Measurements from ENCODE around the gene ARHGDIB. TPM values are rescaled to one million over a fixed set of nuclear protein-coding genes. Genes with fewer than 3 reads are reported as not detected.

Gene ARHGDIB
- total RNA-seq, 1 experiment from 2014 or later, result 23.5 TPM

- H3K4me1 Mint-ChIP-seq (ENCODE audit: low read depth, unreplicated experiment), result peaks cover 11% of the 10 kb centered on the region
- H3K27ac Mint-ChIP-seq (ENCODE audit: unreplicated experiment), result peak overlapping the region; percentile 60
- CTCF ChIA-PET, result no interaction called here
- peak overlapping the region; percentile 66 for H3K4me3 Mint-ChIP-seq (ENCODE audit: low read depth, unreplicated experiment)
- no TSS peak for BruUV-seq (replicated peaks)
- H3K36me3 Mint-ChIP-seq (ENCODE audit: insufficient read depth, unreplicated experiment), result no peaks in the 10 kb centered on the region
- intact Hi-C loops (cut with micrococcal nuclease; ENCODE audit: unreplicated experiment), result no loop called here
- DNase-seq, result peak; percentile 30
- H3K9me3 Mint-ChIP-seq (ENCODE audit: low read depth, unreplicated experiment), result no peaks in the 10 kb centered on the region
- no peaks in the 10 kb centered on the region for H3K27me3 Mint-ChIP-seq (ENCODE audit: unreplicated experiment)
- TF ChIP-seq CTCF (IDR thresholded peaks at IDR 0.05; ENCODE audit: unreplicated experiment), result no peak
Measured at GRCh38 chr12:14960548-14961465, 594 bp downstream of the ARHGDIB start.

- TF ChIP-seq CTCF (IDR thresholded peaks at IDR 0.05; ENCODE audit: unreplicated experiment), result no peak
- Mint-ChIP-seq H3K27ac (ENCODE audit: unreplicated experiment) (no peak overlapping the region), H3K36me3 (ENCODE audit: insufficient read depth, unreplicated experiment) (no peaks in the 10 kb centered on the region), H3K9me3 (ENCODE audit: low read depth, unreplicated experiment) (no peaks in the 10 kb centered on the region), H3K4me1 (ENCODE audit: low read depth, unreplicated experiment) (peaks cover 11% of the 10 kb centered on the region), H3K27me3 (ENCODE audit: unreplicated experiment) (no peaks in the 10 kb centered on the region), H3K4me3 (ENCODE audit: low read depth, unreplicated experiment) (no peak overlapping the region)
- no peak for DNase-seq
- BruUV-seq (replicated peaks), result no TSS peak
- CTCF ChIA-PET, result no interaction called here
- intact Hi-C loops (cut with micrococcal nuclease; ENCODE audit: unreplicated experiment), result no loop called here
Measured at GRCh38 chr12:14959916-14960496, 1.4 kb downstream of the ARHGDIB start.

DNA sequence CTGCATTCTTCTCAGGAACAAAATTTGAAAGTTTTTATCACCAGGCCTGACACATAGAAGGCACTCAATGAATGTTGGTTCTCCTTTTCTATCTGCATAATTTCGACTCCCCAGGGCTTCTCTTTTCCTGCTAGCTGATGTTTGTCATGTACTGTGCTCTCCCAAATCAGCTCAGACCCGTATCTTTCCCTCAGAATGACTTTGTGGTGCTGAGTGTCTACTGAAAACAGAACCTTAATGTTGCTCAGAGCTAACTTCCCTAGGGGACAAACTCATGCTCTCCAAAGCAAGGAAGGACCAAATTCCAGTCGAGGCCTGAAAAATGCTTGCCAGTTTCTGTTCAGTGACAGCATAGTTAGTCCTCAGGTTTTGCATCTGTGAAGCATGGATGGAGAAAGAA is 1.9 kb downstream of the ARHGDIB start:
- no TSS peak for BruUV-seq (replicated peaks)
- Mint-ChIP-seq H3K36me3 (ENCODE audit: insufficient read depth, unreplicated experiment) (no peaks in the 10 kb centered on the region), H3K9me3 (ENCODE audit: low read depth, unreplicated experiment) (no peaks in the 10 kb centered on the region), H3K4me3 (ENCODE audit: low read depth, unreplicated experiment) (no peak overlapping the region), H3K4me1 (ENCODE audit: low read depth, unreplicated experiment) (peaks cover 11% of the 10 kb centered on the region), H3K27me3 (ENCODE audit: unreplicated experiment) (no peaks in the 10 kb centered on the region), H3K27ac (ENCODE audit: unreplicated experiment) (no peak overlapping the region)
- TF ChIP-seq CTCF (IDR thresholded peaks at IDR 0.05; ENCODE audit: unreplicated experiment), result no peak
- CTCF ChIA-PET, result no interaction called here
- DNase-seq, result no peak
- intact Hi-C loops (cut with micrococcal nuclease; ENCODE audit: unreplicated experiment), result no loop called here

- Mint-ChIP-seq H3K4me3 (ENCODE audit: low read depth, unreplicated experiment) (no peak overlapping the region), H3K27ac (ENCODE audit: unreplicated experiment) (no peak overlapping the region), H3K9me3 (ENCODE audit: low read depth, unreplicated experiment) (no peaks in the 10 kb centered on the region), H3K36me3 (ENCODE audit: insufficient read depth, unreplicated experiment) (no peaks in the 10 kb centered on the region), H3K4me1 (ENCODE audit: low read depth, unreplicated experiment) (peaks cover 11% of the 10 kb centered on the region), H3K27me3 (ENCODE audit: unreplicated experiment) (no peaks in the 10 kb centered on the region)
- TF ChIP-seq CTCF (IDR thresholded peaks at IDR 0.05; ENCODE audit: unreplicated experiment), result no peak
- intact Hi-C loops (cut with micrococcal nuclease; ENCODE audit: unreplicated experiment), result no loop called here
- CTCF ChIA-PET, result no interaction called here
- no TSS peak for BruUV-seq (replicated peaks)
- DNase-seq, result no peak
Measured at GRCh38 chr12:14959126-14959440, 2.3 kb downstream of the ARHGDIB start.

All from Calu3 (cell line).